PC-3 (cell line): Measurements from ENCODE around the gene KCNJ15.

Source experiments
- EZH2 ChIP-seq: fragments of 300-600 bp; sonication (generic); IDR thresholded peaks from one replicate; pipeline ENCODE4 v1.6.1; 2017; ENCODE audit warnings: antibody characterized with exemption, mild to moderate bottlenecking, low read length; ENCODE audit not compliant: unreplicated experiment
- TF ChIP-seq, protein P1 (sequence below): fragments of 300-600 bp; sonication (generic); conservative IDR thresholded peaks from 2 replicates; pipeline ENCODE4 v1.5.1; 2017; ENCODE audit warnings: antibody characterized with exemption, low read depth, mild to moderate bottlenecking, low read length

DNA sequence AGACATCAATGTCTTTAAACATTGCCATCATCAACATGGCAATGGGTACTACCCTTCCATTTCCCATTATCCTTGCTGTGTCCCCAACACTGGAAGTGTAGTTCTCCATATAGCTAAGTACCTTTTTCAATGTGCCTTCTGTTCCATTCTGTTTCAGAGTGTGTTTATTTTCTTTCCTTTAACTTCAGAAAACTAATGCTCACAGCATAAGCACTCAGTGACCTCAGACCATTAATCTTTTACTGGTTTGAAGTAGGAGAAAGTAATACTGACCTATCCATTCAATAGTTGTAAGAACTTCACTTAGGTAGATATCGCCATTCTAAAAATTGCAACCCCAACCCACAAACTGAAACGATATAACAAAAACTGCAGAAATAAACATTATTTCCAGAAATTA lies 37.8 kb downstream of the KCNJ15 start:
- TF ChIP-seq, protein P1, sequence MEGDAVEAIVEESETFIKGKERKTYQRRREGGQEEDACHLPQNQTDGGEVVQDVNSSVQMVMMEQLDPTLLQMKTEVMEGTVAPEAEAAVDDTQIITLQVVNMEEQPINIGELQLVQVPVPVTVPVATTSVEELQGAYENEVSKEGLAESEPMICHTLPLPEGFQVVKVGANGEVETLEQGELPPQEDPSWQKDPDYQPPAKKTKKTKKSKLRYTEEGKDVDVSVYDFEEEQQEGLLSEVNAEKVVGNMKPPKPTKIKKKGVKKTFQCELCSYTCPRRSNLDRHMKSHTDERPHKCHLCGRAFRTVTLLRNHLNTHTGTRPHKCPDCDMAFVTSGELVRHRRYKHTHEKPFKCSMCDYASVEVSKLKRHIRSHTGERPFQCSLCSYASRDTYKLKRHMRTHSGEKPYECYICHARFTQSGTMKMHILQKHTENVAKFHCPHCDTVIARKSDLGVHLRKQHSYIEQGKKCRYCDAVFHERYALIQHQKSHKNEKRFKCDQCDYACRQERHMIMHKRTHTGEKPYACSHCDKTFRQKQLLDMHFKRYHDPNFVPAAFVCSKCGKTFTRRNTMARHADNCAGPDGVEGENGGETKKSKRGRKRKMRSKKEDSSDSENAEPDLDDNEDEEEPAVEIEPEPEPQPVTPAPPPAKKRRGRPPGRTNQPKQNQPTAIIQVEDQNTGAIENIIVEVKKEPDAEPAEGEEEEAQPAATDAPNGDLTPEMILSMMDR, result no peak
- TF ChIP-seq EZH2, result no peak
